A673 (cell line): ENCODE data around the gene GMDS. TPM values are rescaled to one million over a fixed set of nuclear protein-coding genes. Genes with fewer than 3 reads are reported as not detected.

Source experiments
- BruUV-seq: library from RNA; stranded (reverse); fragments of 400-500 nt; replicated peaks from 2 replicates; lab custom pipeline; 2021; lab: Mats Ljungman, UMichigan
- CTCF ChIA-PET: fragments of 300-600 bp; sonication (Branson Sonifier 250); formaldehyde crosslinking; loops from one replicate; lab custom pipeline; 2022; ENCODE audit warnings: antibody characterized with exemption; lab: Charles Lee
- POLR2A ChIA-PET: fragments of 300-600 bp; sonication (Branson Sonifier 250); formaldehyde crosslinking; loops from one replicate; lab custom pipeline; 2022; ENCODE audit warnings: antibody characterized with exemption; ENCODE audit not compliant: low non-redundant PET; lab: Charles Lee
- DNase-seq: peaks from one replicate; pipeline ENCODE4 v3.0.0-alpha.2; 2015; ENCODE audit warnings: low spot score
- H3K27ac ChIP-seq: fragments of 200-600 bp; sonication (generic); 2 replicates; pipeline ENCODE4 v1.5.1; 2016; ENCODE audit warnings: mixed run types, low read depth, mild to moderate bottlenecking, mixed read lengths, antibody characterized with exemption, low read length; ENCODE audit not compliant: poor library complexity, severe bottlenecking
- H3K27me3 ChIP-seq: fragments of 200-600 bp; sonication (generic); replicated peaks from 2 replicates; pipeline ENCODE4 v1.6.1; 2017; ENCODE audit warnings: mixed run types, low read depth, mild to moderate bottlenecking, mixed read lengths, antibody characterized with exemption, low read length; ENCODE audit not compliant: insufficient read depth, poor library complexity
- H3K36me3 ChIP-seq: fragments of 200-600 bp; sonication (generic); 2 replicates; pipeline ENCODE4 v1.6.1; 2016; ENCODE audit warnings: mixed run types, mild to moderate bottlenecking, mixed read lengths, antibody characterized with exemption, low read length; ENCODE audit not compliant: insufficient read depth, poor library complexity, severe bottlenecking
- H3K4me1 ChIP-seq: fragments of 200-600 bp; sonication (generic); 2 replicates; pipeline ENCODE4 v1.6.1; 2017; ENCODE audit warnings: mixed run types, mild to moderate bottlenecking, mixed read lengths, antibody characterized with exemption, low read length; ENCODE audit not compliant: insufficient read depth, poor library complexity, severe bottlenecking
- H3K4me3 ChIP-seq: fragments of 200-600 bp; sonication (generic); 2 replicates; pipeline ENCODE4 v1.5.1; 2016; ENCODE audit warnings: low read depth, mixed run types, mild to moderate bottlenecking, mixed read lengths, low read length; ENCODE audit not compliant: poor library complexity, severe bottlenecking
- H3K9me3 ChIP-seq: fragments of 200-600 bp; sonication (generic); 2 replicates; pipeline ENCODE4 v1.6.1; 2016; ENCODE audit warnings: mixed run types, low read depth, mild to moderate bottlenecking, mixed read lengths, antibody characterized with exemption, low read length; ENCODE audit not compliant: poor library complexity, severe bottlenecking
- CTCF ChIP-seq: fragments of 300-800, 200-600 bp; sonication (generic); conservative IDR thresholded peaks from 2 replicates; pipeline ENCODE4 v1.5.1; 2017; ENCODE audit warnings: low read depth, mild to moderate bottlenecking, antibody characterized with exemption, low read length, moderate library complexity, mixed read lengths
- EZH2 ChIP-seq: fragments of 200-600 bp; sonication (generic); IDR thresholded peaks from 2 replicates; pipeline ENCODE4 v1.6.1; 2017; ENCODE audit warnings: borderline replicate concordance, low read depth, mild to moderate bottlenecking, mixed read lengths, antibody characterized with exemption, low read length; ENCODE audit not compliant: poor library complexity, severe bottlenecking
- intact Hi-C: fragments of 100-400 bp; cut with micrococcal nuclease; formaldehyde crosslinking; loops from one replicate; pipeline ENCODE4 v1.10.0; 2022; ENCODE audit not compliant: unreplicated experiment
- total RNA-seq: library from RNA; stranded (reverse); gene quantifications from 2 replicates; pipeline ENCODE4 v1.2.3, GENCODE V29; 2021

GMDS gene
- total RNA-seq, 1 experiment from 2014 or later = 15.2 TPM

DNA sequence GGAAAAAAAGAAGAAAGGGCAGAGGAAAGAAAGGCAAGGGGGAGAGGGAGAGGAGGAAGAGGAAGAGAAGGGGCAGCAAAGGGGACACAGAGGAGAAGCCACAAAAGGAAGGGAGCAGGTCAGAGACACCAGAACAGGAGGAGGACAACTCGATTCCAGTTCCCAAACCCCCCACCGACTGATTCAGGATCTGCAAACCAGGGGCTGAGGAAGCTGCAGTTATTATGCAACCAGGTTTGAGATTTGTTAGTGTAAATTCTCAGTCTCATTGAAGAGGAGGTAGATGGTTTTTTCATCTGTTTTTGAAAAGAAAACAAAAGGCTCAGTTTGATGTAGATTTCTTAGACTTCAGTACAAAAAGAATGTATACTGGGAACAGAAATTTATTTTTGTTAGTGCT, 432.9 kb downstream of the GMDS start:
- no peak for DNase-seq
- H3K4me1 ChIP-seq = peaks cover 3% of the 10 kb centered on the region
- ChIA-PET POLR2A (no interaction called here), CTCF (no interaction called here)
- BruUV-seq = no TSS peak
- H3K4me3 ChIP-seq = no peak overlapping the region
- H3K27ac ChIP-seq = no peak overlapping the region
- H3K9me3 ChIP-seq = no peaks in the 10 kb centered on the region
- intact Hi-C loops = no loop called here
- H3K36me3 ChIP-seq = no peaks in the 10 kb centered on the region
- TF ChIP-seq EZH2 (no peak), CTCF (no peak)
- no peaks in the 10 kb centered on the region for H3K27me3 ChIP-seq

DNA sequence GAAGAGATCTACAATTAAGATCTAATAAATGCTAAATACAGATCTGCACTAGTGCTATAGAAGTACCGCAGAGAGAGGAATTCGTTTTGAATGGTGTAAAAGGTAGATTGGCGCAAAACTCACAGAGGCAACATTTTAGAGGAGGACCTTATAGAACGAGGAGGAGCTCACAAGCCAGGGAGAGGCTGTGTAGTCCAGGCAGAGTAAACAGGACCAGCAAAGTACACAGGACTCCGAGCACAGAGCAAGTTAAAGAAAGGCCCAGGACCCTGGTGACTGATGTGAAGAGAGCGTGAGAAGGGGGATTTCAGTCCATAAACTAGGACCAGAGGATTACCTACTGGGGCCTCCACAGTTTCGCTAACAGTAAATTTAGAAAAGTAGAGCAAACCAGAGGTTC, 433.4 kb downstream of the GMDS start:
- BruUV-seq = no TSS peak
- TF ChIP-seq EZH2 (no peak), CTCF (no peak)
- intact Hi-C loops = no loop called here
- no peaks in the 10 kb centered on the region for H3K9me3 ChIP-seq
- H3K4me3 ChIP-seq = no peak overlapping the region
- no peak for DNase-seq
- no peaks in the 10 kb centered on the region for H3K27me3 ChIP-seq
- H3K27ac ChIP-seq = no peak overlapping the region
- no peaks in the 10 kb centered on the region for H3K36me3 ChIP-seq
- peaks cover 3% of the 10 kb centered on the region for H3K4me1 ChIP-seq
- CTCF ChIA-PET = no interaction called here
- POLR2A ChIA-PET = no interaction called here

GRCh38 chr6:1810880-1811279, 434.5 kb downstream of the GMDS start:
- H3K4me3 ChIP-seq = no peak overlapping the region
- no peak overlapping the region for H3K27ac ChIP-seq
- TF ChIP-seq EZH2 = no peak
- no peak for TF ChIP-seq CTCF
- peaks cover 3% of the 10 kb centered on the region for H3K4me1 ChIP-seq
- ChIA-PET POLR2A (no interaction called here), CTCF (no interaction called here)
- no peaks in the 10 kb centered on the region for H3K27me3 ChIP-seq
- intact Hi-C loops = no loop called here
- H3K36me3 ChIP-seq = no peaks in the 10 kb centered on the region
- no TSS peak for BruUV-seq
- H3K9me3 ChIP-seq = no peaks in the 10 kb centered on the region
- no peak for DNase-seq
